Gastrocnemius medialis (tissue), 4 donors: ENCODE data around the gene PTPRN2. TPM values are rescaled to one million over a fixed set of nuclear protein-coding genes. Genes with fewer than 3 reads are reported as not detected.

ENCODE experiments used
- ATAC-seq, 2 donors: fragments of 150-250 bp; one replicate each; pipeline ENCODE4 v1.9.1; 2016
- DNase-seq, 2 donors: peaks; one replicate each; pipeline ENCODE4 v3.0.0-alpha.2; 2019
- H3K27ac ChIP-seq, 4 donors: fragments of 200-600 bp; sonication (generic); 1 replicate in 1 of 4; 2 replicates in 3 of 4; pipeline ENCODE4 v1.5.1; 2016 to 2018; ENCODE audit warnings: mild to moderate bottlenecking in 2 of 4, moderate library complexity in 1 of 4
- H3K27me3 ChIP-seq, 3 donors: fragments of 200-600 bp; sonication (generic) in 2 of 3; 1 replicate in 1 of 3; 2 replicates in 2 of 3; pipeline versions ENCODE4 v1.5.1 to v1.6.0; 2016 to 2019; ENCODE audit warnings: mild to moderate bottlenecking in 1 of 3, moderate library complexity in 1 of 3
- H3K36me3 ChIP-seq, 2 donors: fragments of 200-600 bp; sonication (generic) in 1 of 2; one replicate each; pipeline ENCODE4 v1.5.1; 2017 to 2018
- H3K4me1 ChIP-seq, 2 donors: fragments of 200-600 bp; sonication (generic) in 1 of 2; one replicate each; pipeline ENCODE4 v1.5.1; 2016 to 2017; ENCODE audit warnings: mild to moderate bottlenecking in 2 of 2
- H3K4me3 ChIP-seq, 4 donors: fragments of 200-600 bp; sonication (generic) in 3 of 4; 1 replicate in 1 of 4; 2 replicates in 3 of 4; pipeline ENCODE4 v1.5.1; 2016 to 2019; ENCODE audit warnings: mild to moderate bottlenecking in 2 of 4
- H3K9me3 ChIP-seq, 3 donors: fragments of 200-600 bp; sonication (generic) in 2 of 3; 1 replicate in 1 of 3; 2 replicates in 2 of 3; pipeline ENCODE4 v1.5.1; 2016 to 2019
- POLR2A ChIP-seq, 2 donors: fragments of 450-650 bp; IDR thresholded peaks; one replicate each; pipeline ENCODE4 v1.6.1; 2017; ENCODE audit warnings: antibody characterized with exemption in 2 of 2, mild to moderate bottlenecking in 2 of 2, moderate library complexity in 2 of 2
- in situ Hi-C, 4 donors: fragments of 200-750 bp; cut with MboI; loops; one replicate each; pipeline versions ENCODE4 v1.15.0 to v1.8.0; 2017; ENCODE audit warnings: low sequenced_read_pairs in 4 of 4
- intact Hi-C: fragments of 100-400 bp; cut with DNase I; formaldehyde crosslinking; loops from one replicate; pipeline ENCODE4 v1.15.1; 2023; ENCODE audit warnings: low total_unique reads
- total RNA-seq, 4 donors: library from RNA; depleted of rRNA; stranded (reverse); fragments of >200 nt; gene quantifications; one replicate each; pipeline versions ENCODE4 v1.1.0 to v1.2.3, GENCODE V29; 2016
- TF ChIP-seq, protein P1 (sequence below), 5 experiments: fragments of 450-650 bp in 3 of 5; fragments of 200-600 bp in 2 of 5; sonication (generic) in 2 of 5; IDR thresholded peaks in 4 of 5; conservative IDR thresholded peaks in 1 of 5; 1 replicate in 4 of 5; 2 replicates in 1 of 5; pipeline ENCODE4 v1.5.1; 2016 to 2019; ENCODE audit warnings: antibody characterized with exemption in 5 of 5, mild to moderate bottlenecking in 3 of 5, moderate library complexity in 3 of 5

PTPRN2 gene
- total RNA-seq, 4 donors from 2014 or later = 0.66 to 0.85 (median 0.81) TPM

DNA sequence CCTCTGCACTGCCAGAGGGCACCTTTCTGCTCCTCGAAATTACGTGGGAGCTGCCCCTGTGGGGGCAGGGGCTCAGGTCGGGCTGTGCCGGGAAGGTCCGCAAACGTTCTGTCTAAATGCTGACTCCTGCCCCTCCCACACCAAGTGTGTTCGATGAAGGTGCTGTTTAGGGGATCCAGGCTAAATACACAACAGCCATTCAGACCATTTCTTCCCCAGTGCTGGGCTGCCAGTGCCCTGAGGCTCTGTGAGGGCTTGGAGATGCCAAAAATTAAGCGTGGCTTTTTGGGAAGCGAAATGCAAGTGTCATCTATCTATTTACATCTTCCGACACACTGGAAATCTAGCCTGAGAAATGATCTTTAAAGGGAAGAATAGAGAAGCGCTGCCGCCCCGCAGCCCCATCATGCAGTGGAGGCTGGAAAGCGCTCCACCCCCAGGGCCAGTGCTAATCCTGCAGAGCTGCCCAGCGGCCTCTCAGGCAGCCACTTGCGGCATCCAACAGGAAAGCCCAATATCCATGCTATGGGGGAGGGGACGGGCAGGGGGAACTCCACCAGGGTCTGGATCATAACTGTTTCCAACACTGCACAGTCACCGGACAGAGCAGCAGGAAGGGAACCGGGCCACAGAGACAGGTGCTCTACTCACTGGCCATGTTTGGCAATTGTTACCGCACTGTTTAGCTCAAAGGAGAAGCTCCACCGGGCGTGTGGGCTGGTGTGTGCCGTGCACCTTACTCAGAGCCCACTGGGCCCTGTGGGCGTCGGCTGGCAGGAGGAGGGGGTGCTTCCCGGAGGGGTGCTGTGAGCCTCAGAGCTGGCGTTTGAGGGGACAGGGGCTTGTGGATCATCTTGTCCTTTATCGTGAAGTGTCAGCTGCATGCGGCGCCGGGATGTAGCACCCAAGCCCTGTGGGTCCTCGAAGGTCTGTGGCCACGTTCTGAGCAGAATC lies 1045.3 kb downstream of the PTPRN2 start:
- no peak for TF ChIP-seq POLR2A (IDR thresholded peaks at IDR 0.05)
- TF ChIP-seq, protein P1, sequence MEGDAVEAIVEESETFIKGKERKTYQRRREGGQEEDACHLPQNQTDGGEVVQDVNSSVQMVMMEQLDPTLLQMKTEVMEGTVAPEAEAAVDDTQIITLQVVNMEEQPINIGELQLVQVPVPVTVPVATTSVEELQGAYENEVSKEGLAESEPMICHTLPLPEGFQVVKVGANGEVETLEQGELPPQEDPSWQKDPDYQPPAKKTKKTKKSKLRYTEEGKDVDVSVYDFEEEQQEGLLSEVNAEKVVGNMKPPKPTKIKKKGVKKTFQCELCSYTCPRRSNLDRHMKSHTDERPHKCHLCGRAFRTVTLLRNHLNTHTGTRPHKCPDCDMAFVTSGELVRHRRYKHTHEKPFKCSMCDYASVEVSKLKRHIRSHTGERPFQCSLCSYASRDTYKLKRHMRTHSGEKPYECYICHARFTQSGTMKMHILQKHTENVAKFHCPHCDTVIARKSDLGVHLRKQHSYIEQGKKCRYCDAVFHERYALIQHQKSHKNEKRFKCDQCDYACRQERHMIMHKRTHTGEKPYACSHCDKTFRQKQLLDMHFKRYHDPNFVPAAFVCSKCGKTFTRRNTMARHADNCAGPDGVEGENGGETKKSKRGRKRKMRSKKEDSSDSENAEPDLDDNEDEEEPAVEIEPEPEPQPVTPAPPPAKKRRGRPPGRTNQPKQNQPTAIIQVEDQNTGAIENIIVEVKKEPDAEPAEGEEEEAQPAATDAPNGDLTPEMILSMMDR (IDR thresholded peaks at IDR 0.05 in 4 of 5, conservative IDR thresholded peaks at IDR 0.05 in 1 of 5) = no peak
- Histone ChIP-seq H3K27ac (no peak overlapping the region), H3K27me3 (no peaks in the 10 kb centered on the region), H3K36me3 (no peaks in the 10 kb centered on the region), H3K4me1 (no peaks in the 10 kb centered on the region), H3K9me3 (no peaks in the 10 kb centered on the region), H3K4me3 (no peak overlapping the region)
- DNase-seq (no peak), ATAC-seq (no peak)
- in situ Hi-C loops = no loop called here
- intact Hi-C loops = no loop called here

DNA sequence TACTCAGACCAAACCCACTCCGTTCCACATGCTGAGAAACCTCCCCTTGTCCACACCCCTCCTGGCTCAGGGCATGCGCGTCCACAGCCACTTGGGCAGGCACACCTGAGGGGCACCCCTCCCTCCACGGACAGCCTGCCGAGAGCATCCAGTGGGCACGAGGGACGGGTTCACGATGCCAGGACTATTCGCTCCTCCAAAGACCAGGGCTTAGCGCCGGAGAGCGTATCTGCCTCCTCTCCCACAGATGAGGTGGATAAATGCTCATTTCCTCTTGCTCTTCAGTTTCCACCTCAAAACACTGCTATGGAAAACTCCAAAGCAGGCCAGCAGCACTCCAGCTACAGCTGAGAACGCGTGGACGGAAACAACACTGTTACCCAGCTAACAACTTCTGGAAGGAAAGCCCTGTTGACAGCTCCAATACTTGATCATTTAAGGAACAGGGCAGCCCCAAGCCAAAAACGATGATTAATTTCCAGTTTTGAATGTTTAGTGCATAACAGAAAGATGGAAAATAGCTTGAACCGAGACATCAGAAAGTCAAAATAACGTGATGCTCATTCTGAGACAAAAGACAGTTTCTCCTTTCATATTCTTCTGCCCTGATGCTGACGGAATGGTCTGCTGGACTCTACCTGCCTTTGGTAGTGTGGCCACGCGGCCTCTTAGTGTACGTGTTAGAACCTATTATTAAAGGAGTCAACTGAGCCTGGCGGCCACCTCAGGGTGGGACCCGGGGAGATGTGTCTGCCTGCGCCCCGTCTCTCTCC lies 1046.1 kb downstream of the PTPRN2 start:
- Histone ChIP-seq H3K9me3 (no peaks in the 10 kb centered on the region), H3K27ac (no peak overlapping the region), H3K36me3 (no peaks in the 10 kb centered on the region), H3K4me1 (no peaks in the 10 kb centered on the region), H3K4me3 (no peak overlapping the region), H3K27me3 (no peaks in the 10 kb centered on the region)
- no peak for ATAC-seq
- in situ Hi-C loops (no loop called here), intact Hi-C loops (no loop called here)
- TF ChIP-seq, protein P1 (IDR thresholded peaks at IDR 0.05 in 4 of 5, conservative IDR thresholded peaks at IDR 0.05 in 1 of 5) = no peak
- no peak for TF ChIP-seq POLR2A (IDR thresholded peaks at IDR 0.05)
- no peak for DNase-seq

DNA sequence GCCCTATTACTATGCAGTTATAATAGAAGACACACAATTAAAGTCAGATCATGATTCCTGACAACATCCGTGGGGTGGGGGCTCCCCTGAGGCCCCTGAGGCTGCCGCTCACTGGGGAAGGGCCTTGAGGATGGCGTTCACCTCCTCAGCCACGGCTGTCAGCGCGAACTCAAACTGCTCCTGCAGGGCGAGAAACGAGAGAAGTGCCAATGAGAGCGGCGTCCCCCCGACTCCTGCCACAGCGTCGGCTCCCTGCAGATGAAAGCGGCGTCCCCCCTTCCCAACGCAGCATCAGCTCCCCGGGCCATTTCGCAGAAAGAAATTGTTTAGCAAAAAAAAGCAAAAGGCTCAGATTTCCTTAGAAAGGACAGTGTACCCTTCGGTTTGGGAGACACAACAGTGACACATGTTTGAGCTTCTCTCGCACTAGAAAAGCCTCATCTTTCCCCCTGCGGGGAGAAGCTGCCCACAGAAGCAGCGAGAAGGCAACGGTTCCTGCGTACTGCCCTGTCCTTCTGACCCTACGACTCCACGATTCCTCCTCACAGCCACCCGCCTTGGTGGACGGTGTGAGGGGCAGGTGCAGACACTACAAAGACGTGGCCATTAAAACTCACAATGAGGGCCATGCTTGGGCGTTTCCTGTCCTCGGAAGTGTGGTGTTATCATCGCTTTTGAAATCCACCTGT lies 1046.9 kb downstream of the PTPRN2 start:
- TF ChIP-seq, protein P1 (IDR thresholded peaks at IDR 0.05 in 4 of 5, conservative IDR thresholded peaks at IDR 0.05 in 1 of 5) = no peak
- TF ChIP-seq POLR2A (IDR thresholded peaks at IDR 0.05) = no peak
- no peaks in the 10 kb centered on the region for H3K4me1 ChIP-seq
- no peak for ATAC-seq

DNA sequence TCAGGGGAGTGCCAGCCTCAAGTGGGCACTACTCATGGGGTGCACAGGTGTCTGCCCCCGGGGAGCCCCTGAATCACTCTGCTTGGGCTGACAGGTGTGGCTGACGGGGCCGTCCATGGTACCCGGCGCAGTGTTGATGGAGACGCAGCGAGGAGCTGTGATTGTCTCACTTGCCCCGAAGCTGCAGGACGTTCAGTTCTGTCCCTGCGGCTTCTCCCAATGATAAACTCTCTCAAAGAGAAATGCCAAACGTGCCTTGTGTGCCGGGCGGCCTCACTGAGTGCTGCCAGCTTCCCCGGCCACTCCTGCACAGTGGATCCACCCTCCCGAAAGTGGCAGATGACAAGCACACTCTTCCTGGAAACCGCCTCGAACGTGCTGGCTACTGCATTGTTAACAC lies 1047.6 kb downstream of the PTPRN2 start:
- ATAC-seq (no peak), DNase-seq (no peak)
- Histone ChIP-seq H3K27me3 (no peaks in the 10 kb centered on the region), H3K4me3 (no peak overlapping the region), H3K9me3 (no peaks in the 10 kb centered on the region), H3K36me3 (no peaks in the 10 kb centered on the region), H3K27ac (no peak overlapping the region), H3K4me1 (no peaks in the 10 kb centered on the region)
- intact Hi-C loops (no loop called here), in situ Hi-C loops (no loop called here)
- TF ChIP-seq, protein P1 (IDR thresholded peaks at IDR 0.05 in 4 of 5, conservative IDR thresholded peaks at IDR 0.05 in 1 of 5) = no peak
- TF ChIP-seq POLR2A (IDR thresholded peaks at IDR 0.05) = no peak

More for the DNA sequence above, 1046.9 kb downstream of the PTPRN2 start:
- DNase-seq = no peak
- Histone ChIP-seq H3K36me3 (no peaks in the 10 kb centered on the region), H3K27ac (no peak overlapping the region), H3K9me3 (no peaks in the 10 kb centered on the region), H3K27me3 (no peaks in the 10 kb centered on the region), H3K4me3 (no peak overlapping the region)
- intact Hi-C loops (no loop called here), in situ Hi-C loops (no loop called here)
